Measurements from ENCODE around the gene ATP9A. TPM values are rescaled to one million over a fixed set of nuclear protein-coding genes. Genes with fewer than 3 reads are reported as not detected.

ATP9A gene
- total RNA-seq, 1 donor from 2014 or later, result 37.6 TPM

DNA sequence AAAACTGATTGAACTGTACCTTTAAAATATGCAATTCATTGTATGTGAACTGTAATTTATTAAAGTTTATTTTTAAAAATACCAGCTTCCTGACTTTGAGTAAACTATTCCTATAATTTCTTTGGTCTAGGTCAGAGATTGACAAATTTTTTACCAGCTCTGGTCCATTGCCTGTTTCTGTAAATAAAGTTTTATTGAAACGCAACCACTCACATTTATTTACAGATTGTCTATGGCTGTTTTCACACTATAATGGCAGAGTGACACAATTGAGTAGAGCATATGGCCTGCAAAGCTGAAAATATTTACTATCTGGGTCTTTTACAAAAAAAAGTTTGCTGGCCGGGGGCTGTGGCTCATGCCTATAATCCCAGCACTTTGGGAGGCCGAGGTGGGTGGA is 192.7 kb downstream of the ATP9A start:
- no peaks in the 10 kb centered on the region for H3K27me3 ChIP-seq (ENCODE audit: control insufficient read depth, insufficient read depth, low read length)
- TF ChIP-seq CTCF (IDR thresholded peaks at IDR 0.05; ENCODE audit: insufficient read depth, low read length, poor library complexity, severe bottlenecking), result no peak
- H3K4me3 ChIP-seq (ENCODE audit: low read depth, low read length), result no peak overlapping the region
- DNase-seq (ENCODE audit: low read depth), result no peak
- no peaks in the 10 kb centered on the region for H3K36me3 ChIP-seq (ENCODE audit: control insufficient read depth, insufficient read depth, low read length)

DNA sequence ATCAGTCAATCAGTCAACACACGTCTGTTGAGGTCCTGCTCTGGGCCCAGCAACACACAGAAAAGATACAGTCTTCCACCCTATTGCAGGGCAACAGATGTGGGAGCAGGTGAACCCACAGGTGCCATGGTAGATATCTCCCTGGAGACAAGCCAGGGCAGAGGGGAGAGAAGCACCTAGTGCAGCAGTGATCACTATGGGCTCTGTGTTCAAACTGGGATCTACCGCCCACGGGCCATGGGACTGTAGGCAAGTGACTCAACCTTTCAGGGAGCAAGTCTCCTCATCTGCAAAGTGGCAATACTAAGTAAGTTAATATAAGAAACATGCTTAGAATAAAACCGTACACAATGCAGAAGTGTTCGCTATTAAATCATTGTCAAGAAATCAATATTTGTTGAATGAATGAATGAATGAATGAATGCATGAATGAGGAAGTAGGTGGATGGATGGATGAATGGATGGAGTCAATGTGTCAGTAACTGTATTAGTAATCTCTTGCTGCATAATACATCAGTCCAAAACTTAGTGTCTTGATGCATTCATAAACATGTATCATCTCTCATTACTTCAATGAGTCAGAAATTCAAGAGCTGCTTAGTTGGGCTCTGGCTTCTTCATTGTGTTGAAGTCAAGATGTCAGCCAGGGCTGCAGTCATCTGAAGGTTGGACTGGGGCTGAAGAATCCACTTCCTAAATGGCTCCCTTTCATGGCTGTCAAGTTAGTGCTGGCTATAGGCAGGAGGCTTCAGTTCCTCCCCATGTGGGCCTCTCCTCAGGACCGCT is 193.7 kb downstream of the ATP9A start:
- DNase-seq (ENCODE audit: low read depth), result no peak
- H3K36me3 ChIP-seq (ENCODE audit: control insufficient read depth, insufficient read depth, low read length), result no peaks in the 10 kb centered on the region
- H3K4me3 ChIP-seq (ENCODE audit: low read depth, low read length), result no peak overlapping the region
- H3K27me3 ChIP-seq (ENCODE audit: control insufficient read depth, insufficient read depth, low read length), result no peaks in the 10 kb centered on the region
- TF ChIP-seq CTCF (IDR thresholded peaks at IDR 0.05; ENCODE audit: insufficient read depth, low read length, poor library complexity, severe bottlenecking), result no peak

DNA sequence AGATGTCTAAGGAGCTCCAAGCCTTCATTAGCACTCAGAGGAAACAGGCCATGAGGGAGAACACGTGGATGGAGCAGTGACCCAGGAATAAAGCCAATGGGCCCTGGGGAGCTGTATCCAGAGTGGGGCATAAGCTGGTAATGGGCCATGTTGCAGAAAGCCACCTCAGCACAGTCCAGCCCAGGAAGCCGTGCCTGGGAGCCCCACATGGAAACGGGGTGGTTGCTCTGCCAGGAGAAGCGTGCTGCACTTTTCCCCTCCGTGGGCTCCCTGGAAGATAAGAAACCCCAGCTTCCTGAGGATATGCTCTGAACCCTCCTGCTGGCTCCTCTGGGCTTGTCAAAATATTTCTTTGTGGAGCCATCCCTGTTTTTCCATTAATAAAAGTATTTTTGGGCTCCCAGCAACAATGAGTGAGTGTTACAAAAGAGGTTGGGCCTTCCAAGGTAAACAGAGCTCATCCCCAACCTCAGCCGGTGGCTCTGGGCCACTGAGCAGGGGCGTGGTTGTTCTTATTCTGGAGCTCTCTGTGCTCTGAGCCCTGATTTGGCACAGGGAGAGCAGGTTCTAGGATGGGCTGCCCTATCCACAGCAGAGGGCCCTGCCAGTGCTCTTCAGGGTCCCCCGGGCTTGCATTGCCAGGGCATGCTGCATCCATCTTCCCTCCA is 194.5 kb downstream of the ATP9A start:
- no peaks in the 10 kb centered on the region for H3K27me3 ChIP-seq (ENCODE audit: control insufficient read depth, insufficient read depth, low read length)
- no peak for TF ChIP-seq CTCF (IDR thresholded peaks at IDR 0.05; ENCODE audit: insufficient read depth, low read length, poor library complexity, severe bottlenecking)
- DNase-seq (ENCODE audit: low read depth), result no peak

GRCh38 chr20:51571460-51571794 is 196.8 kb downstream of the ATP9A start:
- no peak for TF ChIP-seq CTCF (IDR thresholded peaks at IDR 0.05; ENCODE audit: insufficient read depth, low read length, poor library complexity, severe bottlenecking)
- no peaks in the 10 kb centered on the region for H3K36me3 ChIP-seq (ENCODE audit: control insufficient read depth, insufficient read depth, low read length)
- no peak overlapping the region for H3K4me3 ChIP-seq (ENCODE audit: low read depth, low read length)
- DNase-seq (ENCODE audit: low read depth), result no peak
- no peaks in the 10 kb centered on the region for H3K27me3 ChIP-seq (ENCODE audit: control insufficient read depth, insufficient read depth, low read length)

More for the DNA sequence above, 194.5 kb downstream of the ATP9A start:
- Histone ChIP-seq H3K4me3 (ENCODE audit: low read depth, low read length) (no peak overlapping the region), H3K36me3 (ENCODE audit: control insufficient read depth, insufficient read depth, low read length) (no peaks in the 10 kb centered on the region)

DNA sequence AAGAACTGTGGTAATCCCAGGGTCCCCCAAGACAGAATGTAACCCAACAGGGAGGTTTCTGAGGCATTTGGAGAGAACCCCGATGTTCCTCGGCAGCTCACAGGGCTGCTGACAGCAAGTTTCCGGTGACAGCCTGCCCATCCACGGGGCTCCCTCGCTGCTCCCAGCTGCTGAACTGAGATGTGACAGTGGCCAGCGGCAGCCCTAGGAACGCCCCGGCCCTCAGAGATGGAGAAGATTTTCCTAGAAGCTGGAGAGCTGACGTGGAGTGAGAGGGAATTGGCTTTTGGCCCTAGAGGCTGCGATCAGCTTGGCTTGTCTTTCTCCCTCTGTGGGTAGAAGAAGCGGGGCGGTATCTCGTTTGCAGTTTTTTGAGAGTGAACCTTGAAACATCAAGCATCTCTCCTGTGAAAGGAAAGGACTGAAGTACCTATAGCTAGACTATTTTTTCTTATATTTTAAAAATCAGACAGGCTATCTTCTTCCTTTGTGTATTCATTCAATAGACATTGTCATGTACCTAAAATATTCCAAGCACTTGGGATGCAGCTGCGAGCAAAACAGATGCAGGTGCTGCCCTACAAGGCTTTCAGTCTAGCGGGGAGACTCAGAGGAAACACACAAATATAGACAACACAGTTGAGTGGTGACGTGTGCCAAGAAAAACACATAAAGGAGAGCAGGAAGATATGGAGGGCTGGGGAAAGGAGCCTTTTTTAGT is 197.3 kb downstream of the ATP9A start:
- DNase-seq (ENCODE audit: low read depth), result no peak
- TF ChIP-seq CTCF (IDR thresholded peaks at IDR 0.05; ENCODE audit: insufficient read depth, low read length, poor library complexity, severe bottlenecking), result no peak
- peaks cover 3% of the 10 kb centered on the region for H3K27me3 ChIP-seq (ENCODE audit: control insufficient read depth, insufficient read depth, low read length)
- no peaks in the 10 kb centered on the region for H3K36me3 ChIP-seq (ENCODE audit: control insufficient read depth, insufficient read depth, low read length)
- H3K4me3 ChIP-seq (ENCODE audit: low read depth, low read length), result no peak overlapping the region
